OCI-LY3 (cell line): ENCODE data around the gene TBC1D1.

Experiments used
- H2AFZ ChIP-seq: fragments of 200-600, 300-600 bp; shearing (Covaris generic); 2 replicates; pipeline ENCODE4 v1.6.0; 2014; ENCODE audit warnings: antibody characterized with exemption, low read depth, low read length
- H3K27ac ChIP-seq: fragments of 200-600, 300-600 bp; sonication (generic); 2 replicates; pipeline ENCODE4 v1.5.1; 2014; ENCODE audit warnings: mild to moderate bottlenecking, low read length, moderate library complexity, mixed read lengths
- H3K27me3 ChIP-seq: fragments of 200-600, 300-600 bp; sonication (generic); 2 replicates; pipeline ENCODE4 v1.6.1; 2014; ENCODE audit warnings: low read depth, low read length, mixed read lengths
- H3K36me3 ChIP-seq: fragments of 200-600, 300-600 bp; sonication (generic); replicated peaks from 2 replicates; pipeline ENCODE3; 2014; ENCODE audit warnings: low read depth, low read length, mixed read lengths
- H3K4me1 ChIP-seq: fragments of 300-600, 200-600 bp; sonication (generic); 2 replicates; pipeline ENCODE4 v1.6.1; 2014; ENCODE audit warnings: low read length, mixed read lengths
- H3K4me2 ChIP-seq: fragments of 200-600, 300-600 bp; sonication (generic); 2 replicates; pipeline ENCODE4 v1.6.1; 2014; ENCODE audit warnings: low read length, mixed read lengths
- H3K4me3 ChIP-seq: fragments of 300-600, 200-600 bp; sonication (generic); 2 replicates; pipeline ENCODE4 v1.5.1; 2014; ENCODE audit warnings: antibody characterized with exemption, mild to moderate bottlenecking, low read length, moderate library complexity
- H3K79me2 ChIP-seq: fragments of 300-600, 200-600 bp; shearing (Covaris generic); 2 replicates; pipeline ENCODE4 v1.6.1; 2014; ENCODE audit warnings: mild to moderate bottlenecking, low read length, mixed read lengths
- H3K9ac ChIP-seq: fragments of 300-600, 200-600 bp; shearing (Covaris generic); 2 replicates; pipeline ENCODE4 v1.6.0; 2014; ENCODE audit warnings: mild to moderate bottlenecking, low read length, moderate library complexity
- H3K9me3 ChIP-seq: fragments of 200-600, 300-600 bp; shearing (Covaris generic); 2 replicates; pipeline ENCODE4 v1.6.1; 2014; ENCODE audit warnings: low read length, mixed read lengths; ENCODE audit not compliant: insufficient read depth
- H4K20me1 ChIP-seq: fragments of 200-600, 300-600 bp; sonication (generic); 2 replicates; pipeline ENCODE4 v1.6.1; 2016; ENCODE audit warnings: low read length, mixed read lengths; ENCODE audit not compliant: insufficient read depth
- EZH2phosphoT487 ChIP-seq: fragments of 200-600 bp; shearing (Covaris generic); IDR thresholded peaks from 2 replicates; pipeline ENCODE4 v1.6.1; 2018; ENCODE audit warnings: antibody characterized with exemption, mixed run types, low read depth
- TF ChIP-seq, protein P1 (sequence below): fragments of 200-600, 300-600 bp; sonication (generic); IDR thresholded peaks from 2 replicates; pipeline ENCODE4 v1.5.1; 2014; ENCODE audit warnings: antibody characterized with exemption, low read length, low read depth

TBC1D1 gene

DNA sequence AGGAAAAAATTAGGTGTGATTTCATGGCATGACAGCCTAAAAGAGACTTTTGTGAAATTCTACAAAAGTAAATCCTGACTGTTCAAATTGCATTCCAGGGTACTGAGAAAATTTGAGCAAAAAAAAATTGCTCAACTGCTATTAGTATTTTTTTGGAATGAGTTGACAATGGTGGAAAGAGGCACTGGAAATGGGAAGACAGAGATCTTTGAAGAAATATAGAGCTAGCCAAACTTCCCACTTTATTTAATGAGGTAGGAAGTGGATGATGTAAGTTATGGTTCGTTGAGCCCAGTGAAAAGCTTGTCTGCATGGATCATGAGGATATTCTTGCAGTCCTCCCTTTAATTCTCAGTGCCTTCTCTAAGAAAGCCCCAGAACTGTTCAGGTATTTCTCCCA lies 253.1 kb downstream of the TBC1D1 start:
- TF ChIP-seq, protein P1, sequence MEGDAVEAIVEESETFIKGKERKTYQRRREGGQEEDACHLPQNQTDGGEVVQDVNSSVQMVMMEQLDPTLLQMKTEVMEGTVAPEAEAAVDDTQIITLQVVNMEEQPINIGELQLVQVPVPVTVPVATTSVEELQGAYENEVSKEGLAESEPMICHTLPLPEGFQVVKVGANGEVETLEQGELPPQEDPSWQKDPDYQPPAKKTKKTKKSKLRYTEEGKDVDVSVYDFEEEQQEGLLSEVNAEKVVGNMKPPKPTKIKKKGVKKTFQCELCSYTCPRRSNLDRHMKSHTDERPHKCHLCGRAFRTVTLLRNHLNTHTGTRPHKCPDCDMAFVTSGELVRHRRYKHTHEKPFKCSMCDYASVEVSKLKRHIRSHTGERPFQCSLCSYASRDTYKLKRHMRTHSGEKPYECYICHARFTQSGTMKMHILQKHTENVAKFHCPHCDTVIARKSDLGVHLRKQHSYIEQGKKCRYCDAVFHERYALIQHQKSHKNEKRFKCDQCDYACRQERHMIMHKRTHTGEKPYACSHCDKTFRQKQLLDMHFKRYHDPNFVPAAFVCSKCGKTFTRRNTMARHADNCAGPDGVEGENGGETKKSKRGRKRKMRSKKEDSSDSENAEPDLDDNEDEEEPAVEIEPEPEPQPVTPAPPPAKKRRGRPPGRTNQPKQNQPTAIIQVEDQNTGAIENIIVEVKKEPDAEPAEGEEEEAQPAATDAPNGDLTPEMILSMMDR, result no peak
- no peak for TF ChIP-seq EZH2phosphoT487
- peaks cover 11% of the 10 kb centered on the region for H3K36me3 ChIP-seq
- H3K9ac ChIP-seq, result no peak overlapping the region
- no peak overlapping the region for H3K4me3 ChIP-seq
- H3K4me2 ChIP-seq, result no peak overlapping the region
- H3K4me1 ChIP-seq, result no peaks in the 10 kb centered on the region
- no peaks in the 10 kb centered on the region for H3K9me3 ChIP-seq
- no peaks in the 10 kb centered on the region for H3K27me3 ChIP-seq
- H3K27ac ChIP-seq, result no peak overlapping the region
- no peak overlapping the region for H2AFZ ChIP-seq
- H3K79me2 ChIP-seq, result no peaks in the 10 kb centered on the region
- H4K20me1 ChIP-seq, result no peaks in the 10 kb centered on the region

DNA sequence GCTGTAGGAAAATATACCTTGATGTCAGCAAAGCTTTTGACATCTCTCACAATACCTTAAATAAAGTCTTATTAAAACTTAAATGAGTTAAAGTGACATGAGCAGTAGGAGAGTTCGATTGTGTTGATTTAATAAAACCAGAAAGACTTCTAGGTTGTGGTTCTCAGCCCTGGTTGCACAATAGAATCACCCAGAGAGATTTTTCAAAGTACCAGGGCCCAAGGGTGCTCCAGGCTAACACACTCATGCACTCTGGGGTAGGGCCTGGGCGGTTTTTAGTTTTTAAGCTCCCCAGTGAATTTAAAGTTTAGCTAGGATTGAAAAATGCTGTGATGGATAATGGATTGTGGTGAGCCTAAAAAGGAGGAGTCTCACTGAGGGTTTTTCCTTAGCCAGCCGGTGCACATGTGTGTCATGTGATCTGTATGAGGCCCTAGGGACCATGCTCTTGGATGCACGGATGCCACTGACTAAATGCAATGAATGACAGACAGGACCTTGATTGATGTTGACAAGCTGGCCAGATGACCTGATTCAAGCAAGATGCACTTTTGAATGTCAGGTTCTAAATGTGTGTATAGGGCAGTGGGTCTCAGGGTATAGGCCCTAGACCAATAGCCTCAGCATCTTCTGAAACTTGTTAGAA lies 254.3 kb downstream of the TBC1D1 start:
- Histone ChIP-seq H3K27ac (no peak overlapping the region), H3K9ac (no peak overlapping the region), H3K36me3 (no peaks in the 10 kb centered on the region), H3K79me2 (no peaks in the 10 kb centered on the region), H4K20me1 (no peaks in the 10 kb centered on the region), H3K9me3 (no peaks in the 10 kb centered on the region), H3K27me3 (no peaks in the 10 kb centered on the region), H3K4me2 (no peak overlapping the region), H3K4me3 (no peak overlapping the region), H3K4me1 (no peaks in the 10 kb centered on the region), H2AFZ (no peak overlapping the region)
- TF ChIP-seq, protein P1, result no peak
- TF ChIP-seq EZH2phosphoT487, result no peak

DNA sequence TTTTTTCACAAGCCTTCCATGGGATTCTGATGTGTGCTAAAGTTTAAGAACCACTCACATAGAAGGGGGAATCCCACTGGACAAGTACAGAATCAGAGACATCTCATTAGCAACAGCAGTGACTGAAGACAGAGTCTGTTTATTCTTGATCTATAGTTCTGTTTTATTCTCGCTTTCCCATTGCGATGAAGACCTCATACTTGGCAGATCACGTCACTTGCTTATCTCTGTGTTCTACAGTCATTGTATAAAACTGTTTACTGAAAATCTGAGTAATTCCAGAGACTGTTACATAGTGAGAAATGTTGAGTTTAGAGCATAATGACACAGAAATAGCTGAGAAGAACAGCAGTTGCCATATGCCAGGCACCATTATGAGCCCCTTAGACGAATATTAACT lies 254.9 kb downstream of the TBC1D1 start:
- Histone ChIP-seq H3K9ac (no peak overlapping the region), H3K27ac (no peak overlapping the region), H4K20me1 (no peaks in the 10 kb centered on the region), H3K4me1 (no peaks in the 10 kb centered on the region), H3K27me3 (no peaks in the 10 kb centered on the region), H2AFZ (no peak overlapping the region), H3K4me2 (no peak overlapping the region), H3K4me3 (no peak overlapping the region), H3K36me3 (no peaks in the 10 kb centered on the region), H3K9me3 (no peaks in the 10 kb centered on the region), H3K79me2 (no peaks in the 10 kb centered on the region)
- TF ChIP-seq EZH2phosphoT487, result no peak
- TF ChIP-seq, protein P1, result no peak

GRCh38 chr4:38146383-38146782 lies 255.5 kb downstream of the TBC1D1 start:
- Histone ChIP-seq H3K36me3 (no peaks in the 10 kb centered on the region), H3K9me3 (no peaks in the 10 kb centered on the region), H2AFZ (no peak overlapping the region), H3K27ac (no peak overlapping the region), H3K9ac (no peak overlapping the region), H3K79me2 (no peaks in the 10 kb centered on the region), H3K4me1 (no peaks in the 10 kb centered on the region), H4K20me1 (no peaks in the 10 kb centered on the region), H3K27me3 (no peaks in the 10 kb centered on the region), H3K4me2 (no peak overlapping the region), H3K4me3 (no peak overlapping the region)
- TF ChIP-seq EZH2phosphoT487, result no peak
- TF ChIP-seq, protein P1, result no peak
